Measurements from ENCODE around the gene MASTL.

DNA sequence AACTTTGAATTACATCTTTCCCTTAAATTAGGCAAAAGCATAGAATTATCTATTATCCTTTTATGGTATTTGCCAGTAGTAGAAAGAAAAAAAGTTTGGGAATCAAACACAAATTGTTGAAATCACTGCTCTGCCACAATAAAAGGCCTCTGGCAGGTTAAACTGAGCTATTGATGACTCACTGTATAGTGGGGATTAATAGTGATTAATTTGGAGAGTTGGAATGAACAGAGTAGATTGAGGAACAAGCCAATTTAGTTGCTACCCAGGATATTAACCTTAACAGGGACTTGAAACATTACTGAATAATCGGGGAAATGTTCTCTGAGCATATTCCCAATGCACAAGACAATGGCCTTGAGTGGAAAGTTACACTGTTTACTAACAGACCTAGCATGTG lies 33.1 kb downstream of the MASTL start:
- no peak for TF ChIP-seq CTCF (IDR thresholded peaks at IDR 0.05)
- TF ChIP-seq POLR2A (IDR thresholded peaks at IDR 0.05): no peak
- TF ChIP-seq POLR2AphosphoS5 (IDR thresholded peaks at IDR 0.05): no peak
